ENCODE measurements around the gene PTTG1.

Gene PTTG1

DNA sequence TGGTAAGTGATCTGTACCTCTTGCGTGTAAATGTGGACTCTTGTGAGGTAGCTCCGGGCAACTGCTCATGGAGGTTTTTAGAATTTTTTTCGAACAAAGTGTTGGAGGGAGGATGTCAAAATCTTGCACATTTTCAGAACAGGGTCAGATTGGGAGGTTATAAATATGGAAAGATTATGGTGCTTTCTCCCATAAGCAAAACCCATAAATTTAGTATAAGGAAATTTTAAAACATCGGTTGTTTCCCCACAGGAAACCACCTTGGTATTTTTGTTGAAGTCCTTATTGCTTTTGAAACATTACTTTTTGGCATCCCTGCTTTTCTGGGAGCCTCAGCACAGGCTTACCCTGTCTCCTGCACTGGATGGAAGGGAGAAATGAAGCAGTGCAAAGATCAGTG is 33.9 kb downstream of the PTTG1 start:
- DNase-seq (ENCODE audit: low spot score): no peak

DNA sequence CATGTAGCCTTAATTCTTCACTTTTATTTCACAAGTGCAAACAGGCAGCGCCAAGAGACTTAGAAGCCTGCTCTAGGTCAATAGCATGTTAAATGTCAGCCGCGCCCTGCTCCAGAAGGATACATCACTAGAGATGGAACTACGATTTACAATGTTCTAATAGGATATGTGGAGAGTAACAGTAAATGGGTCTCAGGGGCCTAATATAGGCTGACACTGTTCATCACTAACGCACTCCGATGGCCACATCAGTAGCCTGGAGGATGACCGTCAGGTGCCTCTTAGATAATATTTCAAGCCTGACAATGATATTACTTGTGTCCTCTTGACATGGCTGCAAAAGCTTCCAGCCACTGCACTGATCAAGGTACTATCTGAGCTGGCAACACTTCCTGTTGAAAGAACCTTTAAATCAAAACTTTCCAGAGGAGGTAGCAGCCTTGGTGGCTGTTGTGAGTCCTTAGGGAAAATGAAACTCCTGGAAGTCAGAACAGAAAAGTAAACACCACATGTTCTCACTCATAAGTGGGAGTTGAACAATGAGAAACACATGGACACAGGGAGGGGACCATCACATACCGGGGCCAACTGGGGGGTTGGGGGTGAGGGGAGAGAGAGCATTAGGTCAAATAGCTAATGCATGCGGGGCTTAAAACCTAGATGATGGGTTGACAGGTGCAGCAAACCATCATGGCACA is 35.0 kb downstream of the PTTG1 start:
- DNase-seq (ENCODE audit: low spot score): no peak

DNA sequence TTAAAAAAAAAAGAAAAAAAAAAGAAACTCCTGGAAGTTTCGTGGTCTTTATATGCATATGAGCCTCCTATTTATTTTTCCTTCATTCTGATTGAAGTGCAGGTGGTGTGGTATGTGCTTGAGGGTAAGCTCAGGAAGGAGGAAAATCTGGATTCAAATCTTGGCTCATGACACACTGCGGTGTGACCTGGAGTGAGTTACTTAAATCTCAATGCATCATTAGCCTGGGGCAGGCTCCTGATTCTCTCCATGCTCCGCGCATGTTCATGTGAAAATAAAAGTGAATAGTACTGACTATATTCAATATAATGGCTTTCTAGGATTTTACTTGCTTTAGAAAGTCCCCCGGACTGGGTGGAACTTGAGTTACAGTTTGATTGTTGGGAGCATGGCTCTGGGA is 35.6 kb downstream of the PTTG1 start:
- no peak for DNase-seq (ENCODE audit: low spot score)

DNA sequence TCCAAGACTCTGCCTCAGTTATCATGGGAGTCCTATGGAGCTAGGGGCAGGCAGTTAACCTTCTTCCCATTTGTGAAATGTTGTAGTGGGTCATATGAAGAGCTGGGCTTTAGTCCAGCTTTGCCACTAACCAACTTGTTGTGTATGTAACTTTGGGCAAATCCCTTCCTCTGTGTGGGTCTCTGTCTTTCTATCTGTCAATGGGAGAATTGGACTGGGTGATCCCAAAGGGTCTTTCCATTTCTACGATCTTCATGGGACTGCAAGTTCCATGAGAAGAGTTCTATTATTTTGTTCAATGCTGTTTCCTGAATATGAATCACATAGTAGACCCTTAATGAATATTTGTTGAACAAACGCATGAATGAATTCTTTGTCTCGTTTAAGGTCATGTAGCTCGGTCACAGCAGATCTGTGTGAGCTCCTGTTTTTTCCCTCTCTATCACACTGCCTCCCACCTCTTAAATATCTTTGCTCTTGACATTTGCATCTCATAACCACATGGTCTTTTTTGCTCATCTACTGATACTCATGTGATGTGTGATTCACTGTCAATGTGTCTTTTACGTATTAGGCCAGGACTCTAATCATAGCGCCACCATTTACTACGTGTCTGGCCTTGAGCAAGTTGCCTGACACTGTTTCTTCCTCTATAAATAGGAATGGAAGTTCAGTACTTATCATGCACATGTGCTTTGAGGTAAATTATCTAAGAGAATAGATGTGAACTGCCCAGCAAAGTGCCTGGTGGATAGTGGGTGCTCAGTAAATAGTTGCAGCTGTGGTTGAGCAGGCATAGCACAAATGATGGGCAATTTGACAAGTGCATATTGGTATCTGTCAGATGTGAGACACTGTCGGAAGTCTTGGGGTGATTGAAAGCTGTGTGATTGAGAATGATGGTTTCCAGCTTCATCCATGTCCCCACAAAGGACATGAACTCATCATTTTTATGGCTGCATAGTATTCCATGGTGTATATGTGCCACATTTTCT is 37.4 kb downstream of the PTTG1 start:
- DNase-seq (ENCODE audit: low spot score): no peak

DNA sequence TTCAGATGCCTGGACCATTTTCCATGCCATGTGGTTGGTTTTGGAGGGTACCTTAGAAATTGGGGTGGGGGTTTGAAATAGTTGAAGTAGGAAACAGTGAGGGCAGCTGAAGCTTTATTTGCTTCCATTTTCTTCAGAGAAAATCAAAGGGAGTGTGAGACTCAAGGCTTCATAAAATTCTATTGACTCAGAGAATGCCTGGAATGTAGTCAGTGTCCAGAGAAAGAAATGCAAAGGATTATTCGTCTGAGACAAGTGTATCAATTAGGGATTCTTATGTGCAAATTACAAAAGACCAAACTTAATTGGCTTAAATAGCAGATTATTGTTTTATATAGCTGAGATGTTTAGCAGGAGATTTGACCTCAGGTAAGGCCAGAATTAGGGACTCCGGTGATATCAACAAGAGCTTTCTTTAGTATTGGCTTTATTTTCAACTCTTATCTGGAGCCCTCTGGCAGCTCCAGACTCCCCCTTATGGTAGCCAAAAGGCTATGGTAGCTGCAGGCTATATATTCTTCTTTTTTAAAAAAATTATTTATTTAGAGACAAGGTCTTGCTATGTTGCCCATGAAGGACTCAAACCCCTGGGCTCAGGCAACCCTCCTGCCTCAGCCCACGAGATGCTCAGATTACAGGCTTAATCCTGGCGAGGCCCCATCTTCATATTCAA is 38.9 kb downstream of the PTTG1 start:
- no peak for DNase-seq (ENCODE audit: low spot score)

DNA sequence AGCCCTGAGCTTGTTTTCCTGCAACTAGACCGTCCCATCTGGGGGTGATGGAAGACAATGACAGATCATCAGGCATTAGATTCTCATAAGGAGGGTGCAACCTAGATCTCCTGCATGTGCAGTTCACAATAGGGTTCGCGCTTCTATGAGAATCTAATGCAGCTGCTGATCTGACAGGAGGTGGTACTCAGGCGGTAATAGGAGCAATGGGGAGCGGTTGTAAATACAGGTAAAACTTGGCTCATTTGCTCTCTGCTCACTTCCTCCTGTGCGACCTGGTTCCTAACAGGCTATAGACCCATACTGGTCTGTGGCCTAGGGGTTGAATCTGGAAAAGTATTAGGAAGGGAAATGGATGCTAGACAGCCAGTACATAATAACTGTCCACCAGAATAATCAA is 39.7 kb downstream of the PTTG1 start:
- DNase-seq (ENCODE audit: low spot score): no peak

DNA sequence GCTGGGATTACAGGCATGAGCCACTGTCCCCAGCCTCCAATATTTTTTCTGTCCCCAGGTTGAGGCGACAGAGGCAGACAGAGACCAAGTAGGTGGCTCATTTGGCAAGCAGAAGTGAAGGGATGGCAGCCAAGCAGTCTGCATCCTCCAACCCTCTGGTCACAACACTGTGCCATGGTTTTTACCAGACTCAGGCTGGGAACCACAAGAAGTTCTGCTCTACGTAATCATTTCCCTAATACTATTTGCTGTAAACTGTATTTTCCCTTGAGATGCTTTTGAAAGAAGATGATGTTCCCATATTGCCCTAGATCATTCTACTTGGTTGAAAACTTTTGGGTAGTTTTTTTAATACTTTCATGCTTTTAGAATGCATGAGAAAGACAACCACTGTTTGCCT is 40.5 kb downstream of the PTTG1 start:
- no peak for DNase-seq (ENCODE audit: low spot score)

DNA sequence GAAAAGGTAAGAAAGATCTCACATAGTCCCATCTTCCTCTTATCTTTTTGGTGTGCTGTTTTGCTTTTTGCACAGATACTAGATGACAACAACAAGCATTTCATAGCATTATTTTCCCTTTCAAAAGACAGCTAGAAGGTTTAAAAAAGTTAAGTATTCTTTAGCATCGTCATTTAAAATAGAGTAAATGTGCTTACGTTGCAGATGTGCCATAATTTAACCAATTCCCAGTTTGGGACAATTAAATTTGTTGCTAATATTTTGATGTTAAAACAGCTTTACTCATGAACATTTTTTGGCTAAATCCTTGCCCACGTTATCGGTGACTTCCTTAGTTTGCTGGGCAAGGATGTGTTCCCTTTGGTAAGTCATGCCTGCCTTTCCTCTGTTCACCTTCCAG is 41.6 kb downstream of the PTTG1 start:
- DNase-seq (ENCODE audit: low spot score): no peak

DNA sequence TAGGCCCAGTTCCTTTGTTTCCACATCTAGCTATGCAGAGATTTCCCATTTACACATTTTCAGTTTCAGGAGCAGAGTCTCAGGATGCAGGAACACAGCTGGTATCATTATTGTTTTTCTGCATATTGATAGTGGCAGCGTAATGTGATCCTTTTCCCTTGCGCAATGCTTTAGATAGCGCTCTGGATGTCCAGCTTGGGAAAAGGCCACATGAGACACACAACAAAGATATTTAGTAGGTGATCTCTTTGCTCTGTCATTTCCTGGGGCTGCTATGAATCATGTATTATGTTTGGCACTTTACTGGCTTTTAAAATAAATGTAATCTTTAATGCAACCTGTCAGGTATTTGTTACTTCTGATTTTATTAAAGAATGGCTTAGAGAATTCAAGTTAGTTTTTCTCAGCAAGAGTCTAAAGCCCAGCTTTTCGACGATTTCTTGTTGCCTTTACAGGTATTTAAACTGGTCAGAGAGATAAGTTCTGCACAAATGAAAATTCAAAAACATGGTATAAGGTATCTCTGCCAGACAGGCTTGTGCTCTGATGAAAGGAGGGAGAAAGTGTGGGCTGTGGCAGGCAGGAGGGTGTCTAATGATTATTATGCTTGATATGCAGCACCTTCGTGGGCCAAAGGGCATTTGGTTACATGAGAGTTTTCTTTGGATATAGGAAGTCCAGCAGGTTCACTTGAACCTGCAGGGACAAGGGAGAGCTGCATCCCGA is 42.2 kb downstream of the PTTG1 start:
- no peak for DNase-seq (ENCODE audit: low spot score)

DNA sequence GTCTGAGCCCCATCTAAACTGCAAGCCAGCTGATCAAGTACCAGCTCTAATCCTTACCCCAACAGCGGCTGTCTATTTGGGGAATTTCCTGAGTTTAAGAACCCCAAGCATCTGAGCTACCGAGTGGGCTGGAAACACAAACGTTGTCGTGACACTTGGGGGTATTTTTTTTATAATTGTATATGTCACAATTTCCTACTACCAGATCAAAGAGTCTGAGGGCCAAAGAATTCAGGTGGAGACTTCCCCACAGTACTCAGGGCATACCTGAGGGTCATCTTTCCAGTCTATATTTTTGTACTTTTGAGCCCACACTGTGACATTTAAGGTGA is 42.8 kb downstream of the PTTG1 start:
- DNase-seq (ENCODE audit: low spot score): no peak

DNA sequence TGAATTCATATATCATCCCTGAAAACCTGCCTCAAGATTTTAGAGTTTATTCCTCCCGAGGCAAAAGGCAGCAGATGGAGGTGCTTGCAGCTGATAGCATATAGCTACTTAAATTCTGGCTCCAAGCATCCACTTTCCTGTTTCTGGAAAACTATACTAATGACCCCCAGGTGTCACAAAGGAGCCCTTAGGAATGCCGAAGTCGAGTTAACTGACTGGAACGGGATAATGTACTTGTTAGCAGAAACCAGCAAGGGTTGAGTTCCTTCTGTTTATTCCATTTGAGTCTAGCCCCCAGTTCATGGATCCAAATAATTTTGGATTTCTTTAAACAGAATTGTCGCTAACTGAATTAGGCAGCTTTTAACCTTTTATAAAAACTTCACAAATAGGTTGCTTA is 44.5 kb downstream of the PTTG1 start:
- no peak for DNase-seq (ENCODE audit: low spot score)

DNA sequence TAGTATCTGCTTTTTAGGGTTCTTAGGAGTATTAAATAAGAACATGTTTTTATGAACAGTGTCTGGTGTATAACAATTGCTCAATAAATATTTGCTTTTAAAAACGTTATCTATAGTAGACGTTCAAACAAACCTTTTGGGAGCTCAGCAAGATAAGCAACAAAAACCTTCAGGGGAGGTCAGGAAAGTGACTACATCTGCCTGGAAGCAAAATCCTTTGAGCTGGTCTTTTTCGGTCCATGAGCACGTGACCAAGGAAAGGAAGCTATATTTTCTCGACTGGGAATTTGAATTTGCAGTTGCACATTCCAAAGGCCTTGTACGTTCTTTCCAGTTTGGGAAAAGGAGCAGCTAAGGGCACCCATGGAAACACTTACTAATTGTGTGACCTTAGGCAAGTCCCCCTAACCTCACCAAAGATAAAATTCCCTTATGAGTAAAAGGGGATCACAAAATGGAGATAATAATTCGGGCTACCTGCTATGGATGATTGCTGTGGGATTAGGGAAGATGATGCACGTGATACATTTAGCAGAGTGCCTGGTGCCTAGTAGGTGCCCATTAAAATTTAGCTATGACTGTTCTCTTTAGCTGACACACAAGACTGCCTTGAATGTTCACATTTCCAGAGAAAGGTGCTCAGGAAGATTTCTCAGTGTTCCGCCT is 45.4 kb downstream of the PTTG1 start:
- no peak for DNase-seq (ENCODE audit: low spot score)

DNA sequence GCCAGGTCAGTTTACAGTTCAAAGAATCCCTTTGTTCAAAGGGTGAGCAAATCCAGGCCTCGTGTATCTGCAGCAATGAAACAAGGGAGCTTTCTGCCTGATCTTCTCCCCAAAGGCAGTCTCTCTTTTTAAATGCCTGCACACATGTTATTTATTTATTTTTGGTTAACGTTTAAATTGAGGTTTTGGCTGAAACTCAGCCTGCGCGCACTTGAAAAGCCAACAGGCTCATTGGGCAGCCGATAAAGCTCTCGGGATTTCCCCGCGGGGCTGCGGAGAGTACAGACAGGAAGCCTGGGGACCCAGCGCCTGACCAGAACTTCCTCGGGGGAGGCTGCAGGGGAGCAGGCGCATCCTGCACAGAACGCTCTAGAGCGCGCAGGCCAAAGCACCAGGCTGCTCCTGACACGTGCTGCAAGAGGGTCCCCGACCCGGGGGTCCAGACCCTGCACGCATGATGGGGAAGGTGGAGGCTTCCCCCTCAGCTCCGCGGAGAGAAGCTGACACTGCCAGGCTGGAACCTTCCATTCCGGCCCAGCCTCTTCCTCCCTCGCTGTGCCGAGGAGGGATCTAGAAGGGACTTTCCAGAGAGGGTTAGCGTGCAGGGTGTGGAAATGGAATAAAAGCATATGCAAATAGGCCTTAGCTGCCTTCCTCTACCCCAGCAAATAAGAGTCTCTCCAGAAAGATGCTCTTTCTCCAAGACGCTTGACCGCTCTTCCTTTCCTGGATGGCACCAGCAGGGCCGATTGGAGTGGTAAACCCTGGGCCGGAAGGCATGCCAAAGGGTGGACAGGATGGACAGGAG is 46.1 kb downstream of the PTTG1 start:
- peak; percentile 54 for DNase-seq (ENCODE audit: low spot score)

DNA sequence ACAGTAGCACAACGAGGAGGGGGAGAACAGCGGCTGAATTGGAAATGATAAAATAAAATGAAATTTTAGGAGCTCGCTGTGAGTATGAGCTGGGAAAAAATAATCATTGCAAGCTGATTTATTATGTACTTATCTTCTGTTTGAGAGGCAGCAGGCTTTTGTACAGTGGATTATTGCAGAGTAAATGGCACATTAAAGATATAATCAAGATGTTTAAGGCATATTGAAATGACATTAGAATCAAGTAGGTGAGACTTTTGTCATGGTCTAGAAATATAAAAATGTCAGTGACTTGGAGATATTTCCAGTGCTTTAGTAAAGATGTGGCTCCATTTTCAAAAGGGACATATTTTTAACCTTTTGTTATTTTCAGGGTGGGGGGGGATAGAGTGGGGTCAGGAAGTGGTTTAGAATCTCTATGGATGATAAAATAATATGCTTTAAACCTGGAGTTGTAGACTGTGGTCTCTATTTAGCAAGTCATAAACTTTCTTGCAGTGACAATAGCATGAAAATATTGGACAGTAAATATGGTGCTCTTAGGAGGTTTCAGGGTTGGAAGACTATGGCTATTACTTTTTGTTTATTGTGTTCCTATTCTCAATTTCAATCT is 46.8 kb downstream of the PTTG1 start:
- no peak for DNase-seq (ENCODE audit: low spot score)

DNA sequence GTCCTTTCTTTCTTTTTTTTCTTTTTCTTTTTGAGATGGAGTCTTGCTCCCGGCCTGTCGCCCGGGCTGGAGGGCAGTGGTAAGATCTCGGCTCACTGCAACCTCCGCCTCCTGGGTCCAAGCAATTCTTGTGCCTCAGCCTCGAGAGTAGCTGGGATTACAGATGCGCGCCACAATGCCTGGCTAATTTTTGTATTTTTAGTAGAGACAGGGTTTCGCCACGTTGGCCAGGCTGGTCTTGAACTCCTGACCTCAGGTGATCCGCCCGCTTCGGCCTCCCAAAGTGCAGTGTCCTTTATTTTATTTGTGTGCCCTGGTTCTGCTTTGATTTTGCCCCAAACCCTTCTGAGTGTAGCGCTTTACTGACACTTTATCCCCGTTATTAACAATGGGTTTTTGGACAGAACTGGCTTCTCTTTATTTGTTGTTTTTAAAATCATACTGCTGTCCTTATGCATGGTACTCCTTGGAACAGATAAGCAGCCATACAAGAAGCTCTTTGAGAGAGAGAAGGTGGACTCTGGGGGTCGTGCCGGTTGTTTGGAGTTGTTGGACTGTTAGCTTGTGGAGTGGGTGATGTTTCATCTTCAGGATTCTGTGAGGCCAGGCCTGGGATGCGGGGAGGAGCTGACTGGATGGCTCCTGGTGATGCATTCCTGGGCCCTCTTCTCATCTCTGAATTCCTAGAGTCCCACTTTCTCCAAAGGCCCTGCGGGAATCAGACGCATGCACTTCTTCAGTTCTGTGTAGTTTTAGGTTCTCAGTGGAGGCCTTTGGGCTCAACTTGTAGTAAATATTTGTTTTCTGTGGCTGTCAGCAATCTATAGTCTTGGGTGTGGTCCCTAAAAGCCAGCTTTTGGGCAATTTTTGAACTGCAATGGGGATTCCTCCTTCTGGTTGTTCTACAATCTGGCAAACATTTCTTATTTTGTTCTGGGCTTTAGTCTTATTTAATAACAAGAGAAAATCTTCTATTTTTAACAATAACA is 47.8 kb downstream of the PTTG1 start:
- DNase-seq (ENCODE audit: low spot score): no peak

DNA sequence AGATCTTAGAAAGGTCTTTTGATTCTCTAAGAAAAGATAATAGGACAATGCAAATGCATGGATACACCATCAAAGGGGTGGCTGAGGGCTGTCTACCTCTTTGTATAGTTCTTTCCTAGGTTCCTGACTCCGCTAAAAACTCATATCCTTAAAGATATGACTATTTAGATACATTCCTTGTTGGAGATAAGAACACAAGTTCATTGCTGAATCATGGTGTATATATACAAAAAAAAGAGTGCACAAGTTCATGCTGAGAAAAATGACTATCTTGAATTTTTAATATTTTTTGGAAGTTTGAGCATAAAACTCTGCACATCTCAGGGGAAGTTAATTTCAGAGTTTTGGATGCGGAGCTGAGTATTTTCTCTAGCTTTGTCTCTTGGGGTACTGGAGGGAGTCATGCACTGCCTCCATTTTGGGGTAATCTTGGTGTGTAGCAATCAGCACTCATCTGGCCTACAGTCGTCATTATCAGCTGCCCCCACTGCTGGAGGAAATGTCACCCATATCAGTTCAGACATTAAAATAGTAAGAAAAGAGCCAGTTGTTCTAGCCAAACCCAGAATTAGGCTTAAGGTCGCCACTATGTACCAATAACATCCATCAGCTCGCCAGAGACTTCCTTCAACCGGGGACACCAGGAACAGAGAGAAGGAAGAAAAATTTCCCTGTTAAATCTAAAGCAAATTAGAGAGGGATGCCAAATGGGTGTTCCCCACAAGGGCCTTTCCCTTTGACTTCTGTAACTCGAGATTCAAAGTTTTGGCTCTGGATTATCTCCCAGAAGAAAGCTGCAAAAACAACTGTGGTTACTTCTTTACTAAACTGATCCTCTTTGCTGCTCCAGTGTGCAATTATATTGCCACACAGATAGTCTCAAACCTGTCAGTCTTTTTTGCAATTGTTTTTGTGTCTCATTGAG is 49.0 kb downstream of the PTTG1 start:
- DNase-seq (ENCODE audit: low spot score): no peak

DNA sequence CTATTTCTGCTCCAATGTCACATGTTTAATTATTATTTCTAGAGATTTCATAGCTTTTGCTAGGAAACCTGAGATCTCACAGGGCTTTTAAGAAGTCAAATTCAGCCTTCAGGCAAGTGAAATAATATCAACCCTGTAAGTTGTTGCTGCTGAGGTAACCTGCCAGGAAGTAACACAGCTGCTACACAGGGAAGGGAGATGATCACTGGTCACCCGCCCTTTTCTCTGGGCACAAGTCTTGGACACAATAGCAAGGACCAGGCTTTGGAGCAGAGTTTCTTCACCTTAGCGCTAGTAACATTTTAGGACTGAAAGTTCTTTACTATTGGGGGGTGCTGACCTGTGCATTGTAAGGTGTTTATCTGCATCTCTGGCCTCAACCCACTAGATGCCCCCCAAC is 50.1 kb downstream of the PTTG1 start:
- DNase-seq (ENCODE audit: low spot score): no peak

DNA sequence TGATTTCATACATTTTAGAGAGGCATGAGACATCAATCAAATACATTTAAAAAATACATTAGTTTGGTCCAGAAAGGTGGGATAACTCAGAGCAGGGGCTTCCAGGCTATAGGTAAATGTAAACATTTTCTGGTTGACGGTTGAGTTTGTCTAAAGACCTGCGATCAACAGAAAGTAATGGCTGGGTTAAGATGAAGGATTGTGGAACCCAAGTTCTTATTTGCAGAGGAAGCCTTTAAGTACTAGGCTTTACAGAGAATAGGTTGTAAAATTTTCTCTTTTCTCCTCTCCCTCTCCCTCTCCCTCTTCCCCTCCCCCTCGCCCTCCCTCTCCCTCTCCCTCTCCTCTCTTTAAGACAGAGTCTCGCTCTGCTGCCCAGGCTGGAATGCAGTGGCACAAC is 50.8 kb downstream of the PTTG1 start:
- no peak for DNase-seq (ENCODE audit: low spot score)
